NK-92 (cell line): Measurements from ENCODE around the gene PRKAG1.

Experiments
- DNase-seq: peaks from one replicate; lab custom pipeline; 2025; ENCODE audit not compliant: unreplicated experiment; lab: John Stamatoyannopoulos, UW

PRKAG1 gene

GRCh38 chr12:48985901-48986300 is 32.7 kb downstream of the PRKAG1 start:
- no peak for DNase-seq

GRCh38 chr12:48985475-48985897 is 33.1 kb downstream of the PRKAG1 start:
- no peak for DNase-seq

- DNase-seq, result no peak
These were observed 36.0 kb downstream of the PRKAG1 start for GRCh38 chr12:48982397-48983080.

- no peak for DNase-seq
These were observed 36.8 kb downstream of the PRKAG1 start for GRCh38 chr12:48981757-48982157.

GRCh38 chr12:48980953-48981756 is 37.4 kb downstream of the PRKAG1 start:
- DNase-seq, result no peak

GRCh38 chr12:48980389-48980952 is 38.1 kb downstream of the PRKAG1 start:
- no peak for DNase-seq

- DNase-seq, result no peak
These were observed 38.8 kb downstream of the PRKAG1 start for GRCh38 chr12:48979602-48980388.

GRCh38 chr12:48978741-48979601 is 39.6 kb downstream of the PRKAG1 start:
- no peak for DNase-seq

- no peak for DNase-seq
These were observed 40.3 kb downstream of the PRKAG1 start, which contains the start of gene WNT1 for GRCh38 chr12:48978291-48978740. Gene WNT1, plus strand, starts transcription at chr12:48978322. Its CDS starts 329 bp downstream, at chr12:48978651.

- DNase-seq, result no peak
These were observed 41.0 kb downstream of the PRKAG1 start for GRCh38 chr12:48977290-48978281.

- no peak for DNase-seq
These were observed 44.5 kb downstream of the PRKAG1 start for GRCh38 chr12:48973941-48974673.

- no peak for DNase-seq
These were observed 45.0 kb downstream of the PRKAG1 start for GRCh38 chr12:48973531-48973930.

- DNase-seq, result no peak
These were observed 45.6 kb downstream of the PRKAG1 start for GRCh38 chr12:48972952-48973483.

GRCh38 chr12:48972213-48972951 is 46.2 kb downstream of the PRKAG1 start:
- DNase-seq, result no peak

- no peak for DNase-seq
These were observed 47.8 kb downstream of the PRKAG1 start for GRCh38 chr12:48970702-48971334.

- no peak for DNase-seq
These were observed 48.5 kb downstream of the PRKAG1 start for GRCh38 chr12:48969833-48970701.
